ENCODE data around the gene FOXN4. TPM values are rescaled to one million over a fixed set of nuclear protein-coding genes. Genes with fewer than 3 reads are reported as not detected.

Gene FOXN4
- total RNA-seq, 2 donors from 2014 or later = not detected

DNA sequence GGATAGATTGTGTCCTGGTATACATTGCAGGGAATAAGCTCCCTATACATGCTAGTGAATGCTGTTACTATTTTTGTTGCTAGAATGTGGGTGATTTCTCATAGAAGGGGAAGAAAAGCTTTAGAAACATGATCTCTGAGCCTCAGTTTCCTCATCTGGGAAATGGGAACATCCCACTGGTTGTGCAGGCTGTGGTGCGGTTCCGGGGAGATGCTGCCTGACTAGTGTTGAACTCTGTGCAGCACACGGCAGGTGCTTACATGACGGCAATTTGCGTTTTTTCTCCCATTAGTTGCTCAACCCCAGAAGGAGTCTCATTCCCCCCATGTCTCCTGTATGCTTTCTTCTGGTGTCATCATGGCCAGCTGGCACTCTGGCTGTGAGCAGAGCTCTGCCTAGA, 32.9 kb downstream of the FOXN4 start:
- intact Hi-C loops (cut with DNase I) = no loop called here
- Histone ChIP-seq H3K9me3 (no peaks in the 10 kb centered on the region), H3K27ac (no peak overlapping the region), H3K36me3 (no peaks in the 10 kb centered on the region), H3K9ac (ENCODE audit: low read depth in 2 of 2, low read length in 2 of 2) (no peak overlapping the region), H3K4me1 (no peaks in the 10 kb centered on the region), H3K4me3 (no peak overlapping the region), H3K27me3 (no peaks in the 10 kb centered on the region)
- no peak for DNase-seq
- TF ChIP-seq, protein P1, sequence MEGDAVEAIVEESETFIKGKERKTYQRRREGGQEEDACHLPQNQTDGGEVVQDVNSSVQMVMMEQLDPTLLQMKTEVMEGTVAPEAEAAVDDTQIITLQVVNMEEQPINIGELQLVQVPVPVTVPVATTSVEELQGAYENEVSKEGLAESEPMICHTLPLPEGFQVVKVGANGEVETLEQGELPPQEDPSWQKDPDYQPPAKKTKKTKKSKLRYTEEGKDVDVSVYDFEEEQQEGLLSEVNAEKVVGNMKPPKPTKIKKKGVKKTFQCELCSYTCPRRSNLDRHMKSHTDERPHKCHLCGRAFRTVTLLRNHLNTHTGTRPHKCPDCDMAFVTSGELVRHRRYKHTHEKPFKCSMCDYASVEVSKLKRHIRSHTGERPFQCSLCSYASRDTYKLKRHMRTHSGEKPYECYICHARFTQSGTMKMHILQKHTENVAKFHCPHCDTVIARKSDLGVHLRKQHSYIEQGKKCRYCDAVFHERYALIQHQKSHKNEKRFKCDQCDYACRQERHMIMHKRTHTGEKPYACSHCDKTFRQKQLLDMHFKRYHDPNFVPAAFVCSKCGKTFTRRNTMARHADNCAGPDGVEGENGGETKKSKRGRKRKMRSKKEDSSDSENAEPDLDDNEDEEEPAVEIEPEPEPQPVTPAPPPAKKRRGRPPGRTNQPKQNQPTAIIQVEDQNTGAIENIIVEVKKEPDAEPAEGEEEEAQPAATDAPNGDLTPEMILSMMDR (IDR thresholded peaks at IDR 0.05) = no peak

GRCh38 chr12:109275173-109275572, 33.9 kb downstream of the FOXN4 start:
- Histone ChIP-seq H3K9ac (ENCODE audit: low read depth in 2 of 2, low read length in 2 of 2) (no peak overlapping the region), H3K9me3 (no peaks in the 10 kb centered on the region), H3K36me3 (no peaks in the 10 kb centered on the region), H3K4me1 (no peaks in the 10 kb centered on the region), H3K4me3 (no peak overlapping the region), H3K27ac (no peak overlapping the region), H3K27me3 (no peaks in the 10 kb centered on the region)
- intact Hi-C loops (cut with DNase I) = no loop called here
- DNase-seq = no peak
- TF ChIP-seq, protein P1 (IDR thresholded peaks at IDR 0.05) = no peak

- H3K4me1 ChIP-seq = no peaks in the 10 kb centered on the region
These were observed 34.7 kb downstream of the FOXN4 start for GRCh38 chr12:109274381-109274780.

DNA sequence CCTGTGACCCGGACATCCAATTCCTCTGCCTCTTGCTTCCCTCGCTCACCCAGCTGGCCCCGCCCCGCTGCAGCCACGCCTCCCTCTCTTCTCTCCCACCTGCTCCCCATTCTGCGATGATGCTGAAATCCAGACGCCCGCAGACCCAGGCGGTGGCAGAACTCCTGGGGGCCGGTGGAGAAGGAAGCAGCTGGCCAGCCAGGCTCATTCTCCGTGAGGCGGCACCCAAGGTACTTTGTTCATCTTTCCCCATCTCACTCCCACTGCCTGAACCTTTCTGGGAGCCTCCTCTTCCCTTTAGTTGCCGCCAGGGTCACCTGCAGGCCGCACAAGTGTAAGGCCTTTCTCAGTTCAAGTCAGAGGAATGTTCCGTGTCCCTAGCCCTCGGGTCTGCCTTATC, 35.7 kb downstream of the FOXN4 start:
- no peak overlapping the region for H3K27ac ChIP-seq
- TF ChIP-seq, protein P1 (IDR thresholded peaks at IDR 0.05) = no peak
- H3K36me3 ChIP-seq = no peaks in the 10 kb centered on the region
- H3K27me3 ChIP-seq = no peaks in the 10 kb centered on the region
- no peak overlapping the region for H3K4me3 ChIP-seq
- H3K9me3 ChIP-seq = no peaks in the 10 kb centered on the region
- no peaks in the 10 kb centered on the region for H3K4me1 ChIP-seq
- no peak overlapping the region for H3K9ac ChIP-seq (ENCODE audit: low read depth in 2 of 2, low read length in 2 of 2)
- no peak for DNase-seq
- intact Hi-C loops (cut with DNase I) = no loop called here

More at GRCh38 chr12:109274381-109274780, 34.7 kb downstream of the FOXN4 start:
- Histone ChIP-seq H3K36me3 (no peaks in the 10 kb centered on the region), H3K9me3 (no peaks in the 10 kb centered on the region), H3K27ac (no peak overlapping the region), H3K4me3 (no peak overlapping the region), H3K27me3 (no peaks in the 10 kb centered on the region), H3K9ac (ENCODE audit: low read depth in 2 of 2, low read length in 2 of 2) (no peak overlapping the region)
- intact Hi-C loops (cut with DNase I) = no loop called here
- TF ChIP-seq, protein P1 (IDR thresholded peaks at IDR 0.05) = no peak
- no peak for DNase-seq

DNA sequence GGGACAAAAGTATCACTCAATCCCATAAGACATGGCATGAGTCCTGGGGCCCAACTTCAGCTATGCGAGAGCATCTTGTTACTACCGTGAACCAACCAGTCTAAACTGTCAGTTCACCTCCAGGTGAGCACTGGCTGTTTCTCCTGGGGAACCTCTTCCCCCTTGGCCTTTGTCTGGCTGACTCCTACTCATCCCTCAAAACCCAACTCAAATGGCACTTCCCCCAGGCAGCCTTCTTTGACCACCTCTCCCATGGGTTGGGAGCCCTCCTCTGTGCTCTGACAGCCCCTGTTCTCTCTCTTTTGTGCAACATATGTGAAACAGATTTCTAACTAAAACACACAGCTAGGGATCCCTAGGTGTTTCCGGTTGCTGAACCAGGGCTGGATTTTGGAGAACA, 37.7 kb downstream of the FOXN4 start:
- DNase-seq = no peak
- no peak overlapping the region for H3K9ac ChIP-seq (ENCODE audit: low read depth in 2 of 2, low read length in 2 of 2)
- H3K4me1 ChIP-seq = no peaks in the 10 kb centered on the region
- intact Hi-C loops (cut with DNase I) = no loop called here
- H3K4me3 ChIP-seq = no peak overlapping the region
- H3K36me3 ChIP-seq = no peaks in the 10 kb centered on the region
- no peak overlapping the region for H3K27ac ChIP-seq
- no peaks in the 10 kb centered on the region for H3K27me3 ChIP-seq
- TF ChIP-seq, protein P1 (IDR thresholded peaks at IDR 0.05) = no peak
- no peaks in the 10 kb centered on the region for H3K9me3 ChIP-seq

DNA sequence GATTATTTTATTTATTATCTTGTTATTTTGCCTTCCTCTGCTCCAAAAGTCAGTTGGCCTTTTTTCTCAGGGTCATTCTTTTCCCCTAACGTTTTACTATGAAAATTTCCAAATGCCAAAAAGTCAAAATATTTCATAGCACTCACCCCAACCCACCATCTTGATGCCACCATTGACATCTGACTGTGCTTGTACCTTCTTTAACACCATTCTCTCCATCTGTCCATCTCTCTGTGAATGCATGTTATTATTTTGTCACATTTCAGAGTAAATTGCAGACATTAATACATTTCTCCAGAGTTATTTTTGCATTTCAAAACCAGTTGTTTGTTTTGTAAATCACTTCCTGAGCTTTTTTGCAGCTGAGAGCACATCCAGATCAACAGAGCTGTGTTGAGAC, 38.6 kb downstream of the FOXN4 start:
- Histone ChIP-seq H3K4me3 (no peak overlapping the region), H3K9me3 (no peaks in the 10 kb centered on the region), H3K4me1 (no peaks in the 10 kb centered on the region), H3K9ac (ENCODE audit: low read depth in 2 of 2, low read length in 2 of 2) (no peak overlapping the region), H3K36me3 (no peaks in the 10 kb centered on the region), H3K27me3 (no peaks in the 10 kb centered on the region), H3K27ac (no peak overlapping the region)
- TF ChIP-seq, protein P1 (IDR thresholded peaks at IDR 0.05) = no peak
- DNase-seq = no peak
- intact Hi-C loops (cut with DNase I) = no loop called here
